ENCODE measurements around the gene BBS9.

The BBS9 gene

GRCh38 chr7:33649476-33650441, 520.4 kb downstream of the BBS9 start:
- DNase-seq (ENCODE audit: low read depth): no peak

- no peak for DNase-seq (ENCODE audit: low read depth)
Observed at GRCh38 chr7:33650828-33651227, 521.5 kb downstream of the BBS9 start.

GRCh38 chr7:33651998-33652515, 522.7 kb downstream of the BBS9 start:
- no peak for DNase-seq (ENCODE audit: low read depth)

- DNase-seq (ENCODE audit: low read depth): no peak
Observed at GRCh38 chr7:33654676-33655075, 525.3 kb downstream of the BBS9 start.

Measured in stimulated activated CD8-positive, alpha-beta memory T cell treated with anti-CD3 and anti-CD28 coated beads, Interleukin-12 subunit alpha, Interleukin-12 subunit beta, amount 100 ng/mL, for 1 hour (primary cell).